ENCODE measurements around the gene POLN. TPM values are rescaled to one million over a fixed set of nuclear protein-coding genes. Genes with fewer than 3 reads are reported as not detected.

POLN gene
- total RNA-seq, 3 donors from 2014 or later, result 0.61 to 2.3 (median 0.90) TPM

- Mint-ChIP-seq H3K27me3 (ENCODE audit: low read depth) (peaks cover 17% of the 10 kb centered on the region), H3K4me1 (ENCODE audit: low read depth) (no peaks in the 10 kb centered on the region), H3K36me3 (ENCODE audit: insufficient read depth) (no peaks in the 10 kb centered on the region), H3K9me3 (no peaks in the 10 kb centered on the region), H3K4me3 (no peak overlapping the region)
- ATAC-seq, result no peak
- DNase-seq, result no peak
These were observed 175.1 kb downstream of the POLN start for GRCh38 chr4:2066571-2067445.

- H3K9me3 Mint-ChIP-seq, result no peaks in the 10 kb centered on the region
- no peak for DNase-seq
- H3K36me3 Mint-ChIP-seq (ENCODE audit: insufficient read depth), result no peaks in the 10 kb centered on the region
- H3K27me3 Mint-ChIP-seq (ENCODE audit: low read depth), result peaks cover 24% of the 10 kb centered on the region
- H3K4me1 Mint-ChIP-seq (ENCODE audit: low read depth), result no peaks in the 10 kb centered on the region
- ATAC-seq, result no peak
- no peak overlapping the region for H3K4me3 Mint-ChIP-seq
These were observed 175.8 kb downstream of the POLN start for GRCh38 chr4:2066011-2066551.

- H3K36me3 Mint-ChIP-seq (ENCODE audit: insufficient read depth), result no peaks in the 10 kb centered on the region
- DNase-seq (no peak), ATAC-seq (no peak)
- H3K4me1 Mint-ChIP-seq (ENCODE audit: low read depth), result no peaks in the 10 kb centered on the region
- peaks cover 24% of the 10 kb centered on the region for H3K27me3 Mint-ChIP-seq (ENCODE audit: low read depth)
- H3K9me3 Mint-ChIP-seq, result no peaks in the 10 kb centered on the region
- no peak overlapping the region for H3K4me3 Mint-ChIP-seq
These were observed 176.6 kb downstream of the POLN start for GRCh38 chr4:2065106-2065930.

- Mint-ChIP-seq H3K36me3 (ENCODE audit: insufficient read depth) (no peaks in the 10 kb centered on the region), H3K27me3 (ENCODE audit: low read depth) (peaks cover 21% of the 10 kb centered on the region), H3K4me1 (ENCODE audit: low read depth) (no peaks in the 10 kb centered on the region), H3K9me3 (no peaks in the 10 kb centered on the region), H3K4me3 (no peak overlapping the region)
- no peak for ATAC-seq
- no peak for DNase-seq
These were observed 177.5 kb downstream of the POLN start for GRCh38 chr4:2064276-2064991.

- Mint-ChIP-seq H3K4me3 (no peak overlapping the region), H3K36me3 (ENCODE audit: insufficient read depth) (no peaks in the 10 kb centered on the region), H3K27me3 (ENCODE audit: low read depth) (peaks cover 21% of the 10 kb centered on the region), H3K9me3 (no peaks in the 10 kb centered on the region), H3K4me1 (ENCODE audit: low read depth) (no peaks in the 10 kb centered on the region)
- DNase-seq, result no peak
- no peak for ATAC-seq
These were observed 178.2 kb downstream of the POLN start for GRCh38 chr4:2063557-2064275.

- no peak for DNase-seq
These were observed 179.0 kb downstream of the POLN start for GRCh38 chr4:2062808-2063524.

GRCh38 chr4:2062168-2062807 lies 179.6 kb downstream of the POLN start:
- H3K27me3 Mint-ChIP-seq (ENCODE audit: low read depth), result peaks cover 23% of the 10 kb centered on the region
- ATAC-seq (no peak), DNase-seq (no peak)
- no peaks in the 10 kb centered on the region for H3K9me3 Mint-ChIP-seq
- H3K4me1 Mint-ChIP-seq (ENCODE audit: low read depth), result peaks cover 2% of the 10 kb centered on the region
- H3K4me3 Mint-ChIP-seq, result no peak overlapping the region
- H3K36me3 Mint-ChIP-seq (ENCODE audit: insufficient read depth), result no peaks in the 10 kb centered on the region

More at GRCh38 chr4:2062808-2063524, 179.0 kb downstream of the POLN start:
- Mint-ChIP-seq H3K36me3 (ENCODE audit: insufficient read depth) (no peaks in the 10 kb centered on the region), H3K4me1 (ENCODE audit: low read depth) (no peaks in the 10 kb centered on the region), H3K27me3 (ENCODE audit: low read depth) (peaks cover 20% of the 10 kb centered on the region), H3K9me3 (no peaks in the 10 kb centered on the region), H3K4me3 (no peak overlapping the region)
- no peak for ATAC-seq

GRCh38 chr4:2061186-2062131 lies 180.5 kb downstream of the POLN start:
- no peak for DNase-seq
- H3K36me3 Mint-ChIP-seq (ENCODE audit: insufficient read depth), result no peaks in the 10 kb centered on the region
- no peak overlapping the region for H3K4me3 Mint-ChIP-seq
- H3K4me1 Mint-ChIP-seq (ENCODE audit: low read depth), result peaks cover 2% of the 10 kb centered on the region
- peaks cover 31% of the 10 kb centered on the region for H3K27me3 Mint-ChIP-seq (ENCODE audit: low read depth)
- ATAC-seq, result no peak
- H3K9me3 Mint-ChIP-seq, result no peaks in the 10 kb centered on the region

GRCh38 chr4:2060611-2061185 lies 181.2 kb downstream of the POLN start:
- Mint-ChIP-seq H3K9me3 (no peaks in the 10 kb centered on the region), H3K4me3 (no peak overlapping the region), H3K36me3 (ENCODE audit: insufficient read depth) (no peaks in the 10 kb centered on the region), H3K4me1 (ENCODE audit: low read depth) (peaks cover 2% of the 10 kb centered on the region), H3K27me3 (ENCODE audit: low read depth) (peaks cover 35% of the 10 kb centered on the region)
- DNase-seq (no peak), ATAC-seq (no peak)

GRCh38 chr4:2059726-2060602 lies 182.0 kb downstream of the POLN start:
- no peaks in the 10 kb centered on the region for H3K36me3 Mint-ChIP-seq (ENCODE audit: insufficient read depth)
- H3K4me1 Mint-ChIP-seq (ENCODE audit: low read depth), result peaks cover 2% of the 10 kb centered on the region
- H3K4me3 Mint-ChIP-seq, result no peak overlapping the region
- peaks cover 40% of the 10 kb centered on the region for H3K27me3 Mint-ChIP-seq (ENCODE audit: low read depth)
- ATAC-seq (peak; percentile 45 to 57), DNase-seq (no peak)
- H3K9me3 Mint-ChIP-seq, result no peaks in the 10 kb centered on the region
